ENCODE data around the gene DIPK1B. TPM values are rescaled to one million over a fixed set of nuclear protein-coding genes. Genes with fewer than 3 reads are reported as not detected.
A peak's percentile ranks its signal among the peaks of the same experiment; 100 is the strongest.

The DIPK1B gene
- total and polyA plus RNA-seq, 8 donors = 4.3 to 32.3 (median 6.5) TPM

DNA sequence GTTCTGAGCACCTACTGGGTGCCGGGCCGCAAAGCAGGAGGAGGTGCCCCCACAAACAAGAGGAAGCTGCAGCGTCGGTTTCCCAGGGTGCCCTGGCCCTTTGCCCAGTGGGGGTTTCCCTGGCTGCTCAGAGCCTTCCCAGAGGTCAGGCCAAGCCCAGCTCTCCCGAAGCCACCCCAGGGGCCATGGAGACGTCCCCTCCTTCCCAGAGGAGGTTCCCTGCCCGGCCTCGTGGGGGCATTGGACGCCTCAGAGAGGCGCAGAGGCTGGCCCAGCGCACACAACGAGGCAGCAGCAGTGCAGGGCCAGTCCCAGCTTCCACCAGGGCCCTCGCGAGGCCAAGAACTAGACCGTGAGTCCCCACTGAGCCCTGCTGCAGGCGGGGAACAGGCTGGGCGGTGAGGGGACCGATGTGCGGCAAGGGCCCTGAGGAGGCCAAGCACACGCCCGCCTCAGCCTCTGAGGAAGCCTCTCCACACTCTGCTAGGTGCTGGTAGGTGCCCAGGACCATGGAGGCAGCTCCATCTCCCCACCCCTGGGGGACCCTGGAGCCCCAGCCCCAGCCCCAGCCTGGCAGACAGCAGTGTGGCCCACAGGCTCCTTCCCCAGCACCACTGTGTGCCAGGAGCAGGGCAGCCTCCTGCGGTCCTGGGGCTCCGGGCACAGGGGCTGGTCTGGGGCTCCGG lies 7.0 kb downstream of the DIPK1B start:
- H3K27ac ChIP-seq = no peak overlapping the region

DNA sequence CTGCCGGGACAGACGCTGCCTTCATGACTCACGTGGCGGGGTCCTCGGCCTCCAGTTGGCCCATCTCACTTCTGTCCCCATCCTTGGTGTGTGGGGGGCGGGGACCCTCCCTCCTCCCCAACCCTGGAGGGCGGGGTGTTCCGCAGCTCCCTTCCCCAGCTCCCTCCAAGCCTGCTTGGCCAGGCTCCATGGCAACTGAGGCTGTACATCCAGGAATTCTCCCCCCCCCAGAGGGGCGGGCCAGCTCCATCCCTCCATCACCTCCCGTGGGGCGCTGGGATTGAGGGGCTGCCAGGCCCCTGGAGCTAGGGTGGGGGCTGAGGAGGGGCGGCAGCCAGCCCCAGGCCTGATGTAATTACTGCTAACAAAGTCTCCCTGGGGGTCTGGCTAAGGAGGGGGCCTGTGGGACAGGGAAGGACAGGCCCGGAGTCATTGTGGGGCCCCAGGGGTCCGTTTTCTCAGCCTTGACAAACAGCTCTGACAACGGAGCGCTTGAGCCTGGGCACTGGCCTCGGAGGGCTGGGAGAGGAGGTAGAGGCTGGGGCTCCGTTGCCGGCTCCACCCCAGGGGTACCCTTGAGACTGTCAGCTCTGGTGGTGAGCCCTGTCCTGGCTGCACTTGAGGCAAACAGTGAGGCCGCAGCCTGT lies 8.0 kb downstream of the DIPK1B start:
- peaks cover 5 to 30% (median 19%) of the 10 kb centered on the region in 3 donors for H3K36me3 ChIP-seq
- intact Hi-C loops (cut with DNase I) = no loop called here
- DNase-seq = peak in 2 of 6 donors; percentile 29 to 70
- H3K4me3 ChIP-seq = no peak overlapping the region
- H3K4me1 ChIP-seq = peaks cover 0 to 7% (median 0%) of the 10 kb centered on the region in 3 donors
- H3K9me3 ChIP-seq = no peaks in the 10 kb centered on the region
- TF ChIP-seq, protein P1, sequence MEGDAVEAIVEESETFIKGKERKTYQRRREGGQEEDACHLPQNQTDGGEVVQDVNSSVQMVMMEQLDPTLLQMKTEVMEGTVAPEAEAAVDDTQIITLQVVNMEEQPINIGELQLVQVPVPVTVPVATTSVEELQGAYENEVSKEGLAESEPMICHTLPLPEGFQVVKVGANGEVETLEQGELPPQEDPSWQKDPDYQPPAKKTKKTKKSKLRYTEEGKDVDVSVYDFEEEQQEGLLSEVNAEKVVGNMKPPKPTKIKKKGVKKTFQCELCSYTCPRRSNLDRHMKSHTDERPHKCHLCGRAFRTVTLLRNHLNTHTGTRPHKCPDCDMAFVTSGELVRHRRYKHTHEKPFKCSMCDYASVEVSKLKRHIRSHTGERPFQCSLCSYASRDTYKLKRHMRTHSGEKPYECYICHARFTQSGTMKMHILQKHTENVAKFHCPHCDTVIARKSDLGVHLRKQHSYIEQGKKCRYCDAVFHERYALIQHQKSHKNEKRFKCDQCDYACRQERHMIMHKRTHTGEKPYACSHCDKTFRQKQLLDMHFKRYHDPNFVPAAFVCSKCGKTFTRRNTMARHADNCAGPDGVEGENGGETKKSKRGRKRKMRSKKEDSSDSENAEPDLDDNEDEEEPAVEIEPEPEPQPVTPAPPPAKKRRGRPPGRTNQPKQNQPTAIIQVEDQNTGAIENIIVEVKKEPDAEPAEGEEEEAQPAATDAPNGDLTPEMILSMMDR (IDR thresholded peaks at IDR 0.05) = no peak
- 74 to 75% methylated on average over 18 to 20 of the region's 20 CpGs for WGBS, 2 donors
- H3K27me3 ChIP-seq = no peaks in the 10 kb centered on the region
- H3K27ac ChIP-seq = no peak overlapping the region
- no peak for FAIRE-seq
- peak in 3 of 4 donors; percentile 2 to 4 (median 4) for ATAC-seq

More for the DNA sequence above, 7.0 kb downstream of the DIPK1B start:
- Histone ChIP-seq H3K36me3 (peaks cover 0 to 20% (median 13%) of the 10 kb centered on the region in 3 donors), H3K9me3 (no peaks in the 10 kb centered on the region), H3K27me3 (no peaks in the 10 kb centered on the region), H3K4me3 (no peak overlapping the region), H3K4me1 (no peaks in the 10 kb centered on the region)
- ATAC-seq = peak in 3 of 4 donors; percentile 13 to 36 (median 26)
- peak in 4 of 6 donors; percentile 37 to 85 (median 65) for DNase-seq
- intact Hi-C loops (cut with DNase I) = loop anchor here in 1 of 3 donors (10.0 kb wide), 1 partner anchor 235 kb away; the partner anchor contains the start of gene SEC16A
- TF ChIP-seq, protein P1 (IDR thresholded peaks at IDR 0.05) = no peak
- 60 to 72% methylated on average over 24 of the region's 24 CpGs for WGBS, 2 donors
- no peak for FAIRE-seq

DNA sequence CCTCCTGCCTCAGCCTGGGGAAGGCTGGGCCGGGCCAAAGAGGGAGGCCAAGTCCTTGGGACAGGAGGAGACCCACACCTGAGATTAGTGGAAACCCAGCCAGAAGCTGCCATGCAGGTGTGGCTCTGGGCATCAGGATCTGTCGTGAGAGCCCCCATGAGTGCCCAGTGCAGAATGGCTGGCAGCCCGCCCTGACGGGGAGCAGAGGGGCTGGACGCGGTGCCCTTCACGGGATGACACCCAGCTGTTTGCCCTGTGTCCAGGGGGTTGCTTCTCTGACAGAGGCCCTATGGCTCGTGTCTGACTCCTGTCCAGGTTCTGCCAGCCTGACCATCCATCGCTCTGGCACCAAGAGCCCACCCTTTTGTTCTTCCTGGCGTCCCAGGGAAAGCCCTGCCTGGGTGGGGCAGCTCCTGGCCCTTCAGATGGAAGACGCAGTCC lies 8.5 kb downstream of the DIPK1B start:
- peaks cover 5 to 35% (median 20%) of the 10 kb centered on the region in 3 donors for H3K36me3 ChIP-seq
- H3K4me1 ChIP-seq = peaks cover under 1 to 12% (median 1%) of the 10 kb centered on the region in 3 donors
- ATAC-seq = peak in 2 of 4 donors; percentile 1 to 3
- 74 to 78% methylated on average over 11 of the region's 11 CpGs for WGBS, 2 donors
- H3K9me3 ChIP-seq = no peaks in the 10 kb centered on the region
- intact Hi-C loops (cut with DNase I) = no loop called here
- peak in 2 of 6 donors; percentile 23 to 77 for DNase-seq
- no peaks in the 10 kb centered on the region for H3K27me3 ChIP-seq
- H3K4me3 ChIP-seq = no peak overlapping the region
- TF ChIP-seq, protein P1 (IDR thresholded peaks at IDR 0.05) = no peak
- FAIRE-seq = no peak
- H3K27ac ChIP-seq = no peak overlapping the region

GRCh38 chr9:136721339-136722092 lies 9.1 kb downstream of the DIPK1B start:
- peak in 2 of 6 donors; percentile 65 to 86 for DNase-seq
- peak overlapping the region in 1 of 4 donors; percentile 28 for H3K27ac ChIP-seq
- no peaks in the 10 kb centered on the region for H3K9me3 ChIP-seq
- peaks cover 5 to 18% (median 7%) of the 10 kb centered on the region in 3 donors for H3K4me1 ChIP-seq
- intact Hi-C loops (cut with DNase I) = no loop called here
- peaks cover 5 to 38% (median 24%) of the 10 kb centered on the region in 3 donors for H3K36me3 ChIP-seq
- H3K27me3 ChIP-seq = no peaks in the 10 kb centered on the region
- ATAC-seq = no peak
- TF ChIP-seq, protein P1 (IDR thresholded peaks at IDR 0.05) = no peak
- H3K4me3 ChIP-seq = no peak overlapping the region
- 80 to 84% methylated on average over 30 of the region's 30 CpGs for WGBS, 2 donors
- no peak for FAIRE-seq

Data from pancreas (tissue), 10 donors.